Prostate gland (tissue), 2 donors: ENCODE results near the gene INPP5J. TPM values are rescaled to one million over a fixed set of nuclear protein-coding genes. Genes with fewer than 3 reads are reported as not detected.

ENCODE experiments used
- DNase-seq: peaks from one replicate; pipeline ENCODE4 v3.0.0-alpha.2; 2019; ENCODE audit warnings: low spot score
- H3K27ac ChIP-seq, 2 donors: fragments of 200-600 bp; sonication (generic); 2 replicates each; pipeline ENCODE4 v1.5.1; 2017 to 2019
- H3K27me3 ChIP-seq: fragments of 200-600 bp; sonication (generic); replicated peaks from 2 replicates; pipeline ENCODE4 v1.5.1; 2019; ENCODE audit not compliant: insufficient read depth
- H3K36me3 ChIP-seq, 2 donors: fragments of 200-600 bp; sonication (generic); 1 replicate in 1 of 2; 2 replicates in 1 of 2; pipeline versions ENCODE4 v1.5.1 to v1.8.1; 2017 to 2019
- H3K4me1 ChIP-seq: fragments of 200-600 bp; sonication (generic); replicated peaks from 2 replicates; pipeline ENCODE4 v1.5.1; 2019
- H3K4me3 ChIP-seq, 2 donors: fragments of 200-600 bp; sonication (generic); 2 replicates each; pipeline ENCODE4 v1.5.1; 2017 to 2019
- H3K9me3 ChIP-seq: fragments of 200-600 bp; sonication (generic); 2 replicates; pipeline ENCODE4 v1.5.1; 2017
- POLR2A ChIP-seq: fragments of 450-650 bp; IDR thresholded peaks from one replicate; pipeline ENCODE4 v1.6.1; 2016; ENCODE audit warnings: antibody characterized with exemption, mild to moderate bottlenecking
- POLR2AphosphoS5 ChIP-seq: sonication (generic); formaldehyde crosslinking; IDR thresholded peaks from one replicate; pipeline ENCODE4 v1.6.1; 2017; ENCODE audit warnings: antibody characterized with exemption
- WGBS: methylation state at CpG from one replicate; pipeline ENCODE4 v1.1.5; 2018; 5-methylcytosine and 5-hydroxymethylcytosine counted together
- intact Hi-C: fragments of 100-400 bp; cut with DNase I; formaldehyde crosslinking; loops from one replicate; pipeline ENCODE4 v1.14.2; 2022
- total RNA-seq, 2 donors: library from RNA; depleted of rRNA; stranded (reverse); fragments of >200 nt; gene quantifications; one replicate each; pipeline ENCODE4 v1.1.0, GENCODE V29; 2016
- TF ChIP-seq, protein P1 (sequence below), 4 experiments: fragments of 200-600 bp in 2 of 4; fragments of 450-650 bp in 2 of 4; sonication (generic) in 2 of 4; IDR thresholded peaks; 1 replicate in 3 of 4; 2 replicates in 1 of 4; pipeline ENCODE4 v1.5.1; 2016 to 2019; ENCODE audit warnings: antibody characterized with exemption in 4 of 4, mild to moderate bottlenecking in 2 of 4, moderate library complexity in 2 of 4

INPP5J gene
- total RNA-seq, 2 donors from 2014 or later = 14.4 to 33.3 TPM

DNA sequence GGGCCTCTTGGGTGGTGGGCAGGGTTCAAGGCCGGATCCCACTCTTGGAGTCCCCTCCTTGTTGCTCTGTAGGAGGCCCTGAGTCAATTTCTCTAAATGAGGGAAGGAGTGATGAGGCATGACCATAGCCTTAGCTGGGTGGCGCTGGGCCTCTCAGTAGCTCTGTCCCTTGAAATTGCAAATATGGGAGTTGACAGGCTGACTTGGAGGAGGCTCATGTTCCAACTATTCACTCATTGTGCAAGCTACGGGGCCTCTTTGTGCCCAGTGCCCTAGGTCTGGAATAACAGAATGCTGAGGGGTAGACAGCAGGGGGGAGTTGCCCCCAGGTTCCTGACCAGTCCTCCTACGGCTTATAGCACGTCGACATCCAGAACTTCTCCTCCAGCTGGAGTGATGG, 23.4 kb upstream of the INPP5J start:
- peak overlapping the region; percentile 25 to 33 for H3K27ac ChIP-seq
- H3K9me3 ChIP-seq = no peaks in the 10 kb centered on the region
- H3K27me3 ChIP-seq = no peaks in the 10 kb centered on the region
- H3K36me3 ChIP-seq = peaks cover 0 to 25% of the 10 kb centered on the region in 2 donors
- WGBS = 73% methylated on average over 6 of the region's 6 CpGs
- H3K4me3 ChIP-seq = no peak overlapping the region
- H3K4me1 ChIP-seq = no peaks in the 10 kb centered on the region
- TF ChIP-seq, protein P1, sequence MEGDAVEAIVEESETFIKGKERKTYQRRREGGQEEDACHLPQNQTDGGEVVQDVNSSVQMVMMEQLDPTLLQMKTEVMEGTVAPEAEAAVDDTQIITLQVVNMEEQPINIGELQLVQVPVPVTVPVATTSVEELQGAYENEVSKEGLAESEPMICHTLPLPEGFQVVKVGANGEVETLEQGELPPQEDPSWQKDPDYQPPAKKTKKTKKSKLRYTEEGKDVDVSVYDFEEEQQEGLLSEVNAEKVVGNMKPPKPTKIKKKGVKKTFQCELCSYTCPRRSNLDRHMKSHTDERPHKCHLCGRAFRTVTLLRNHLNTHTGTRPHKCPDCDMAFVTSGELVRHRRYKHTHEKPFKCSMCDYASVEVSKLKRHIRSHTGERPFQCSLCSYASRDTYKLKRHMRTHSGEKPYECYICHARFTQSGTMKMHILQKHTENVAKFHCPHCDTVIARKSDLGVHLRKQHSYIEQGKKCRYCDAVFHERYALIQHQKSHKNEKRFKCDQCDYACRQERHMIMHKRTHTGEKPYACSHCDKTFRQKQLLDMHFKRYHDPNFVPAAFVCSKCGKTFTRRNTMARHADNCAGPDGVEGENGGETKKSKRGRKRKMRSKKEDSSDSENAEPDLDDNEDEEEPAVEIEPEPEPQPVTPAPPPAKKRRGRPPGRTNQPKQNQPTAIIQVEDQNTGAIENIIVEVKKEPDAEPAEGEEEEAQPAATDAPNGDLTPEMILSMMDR (IDR thresholded peaks at IDR 0.05) = no peak
- TF ChIP-seq POLR2A (no peak), POLR2AphosphoS5 (no peak)
- intact Hi-C loops = no loop called here
- no peak for DNase-seq

GRCh38 chr22:31099841-31100761, 22.7 kb upstream of the INPP5J start:
- Histone ChIP-seq H3K4me3 (no peak overlapping the region), H3K4me1 (no peaks in the 10 kb centered on the region), H3K36me3 (peaks cover 0 to 25% of the 10 kb centered on the region in 2 donors), H3K9me3 (no peaks in the 10 kb centered on the region), H3K27ac (peak overlapping the region in 1 of 2 donors; percentile 33), H3K27me3 (no peaks in the 10 kb centered on the region)
- WGBS = 92% methylated on average over 34 of the region's 34 CpGs
- no peak for DNase-seq
- TF ChIP-seq, protein P1 (IDR thresholded peaks at IDR 0.05) = no peak
- no peak for TF ChIP-seq POLR2AphosphoS5
- no peak for TF ChIP-seq POLR2A
- intact Hi-C loops = no loop called here

GRCh38 chr22:31100762-31101525, 21.8 kb upstream of the INPP5J start:
- Histone ChIP-seq H3K4me1 (no peaks in the 10 kb centered on the region), H3K36me3 (peaks cover 0 to 23% of the 10 kb centered on the region in 2 donors), H3K9me3 (no peaks in the 10 kb centered on the region), H3K4me3 (no peak overlapping the region), H3K27ac (peak overlapping the region; percentile 60 to 90), H3K27me3 (no peaks in the 10 kb centered on the region)
- TF ChIP-seq POLR2AphosphoS5 (no peak), POLR2A (no peak)
- TF ChIP-seq, protein P1 (IDR thresholded peaks at IDR 0.05) = no peak
- intact Hi-C loops = no loop called here
- WGBS = 96% methylated on average over 18 of the region's 18 CpGs
- no peak for DNase-seq

DNA sequence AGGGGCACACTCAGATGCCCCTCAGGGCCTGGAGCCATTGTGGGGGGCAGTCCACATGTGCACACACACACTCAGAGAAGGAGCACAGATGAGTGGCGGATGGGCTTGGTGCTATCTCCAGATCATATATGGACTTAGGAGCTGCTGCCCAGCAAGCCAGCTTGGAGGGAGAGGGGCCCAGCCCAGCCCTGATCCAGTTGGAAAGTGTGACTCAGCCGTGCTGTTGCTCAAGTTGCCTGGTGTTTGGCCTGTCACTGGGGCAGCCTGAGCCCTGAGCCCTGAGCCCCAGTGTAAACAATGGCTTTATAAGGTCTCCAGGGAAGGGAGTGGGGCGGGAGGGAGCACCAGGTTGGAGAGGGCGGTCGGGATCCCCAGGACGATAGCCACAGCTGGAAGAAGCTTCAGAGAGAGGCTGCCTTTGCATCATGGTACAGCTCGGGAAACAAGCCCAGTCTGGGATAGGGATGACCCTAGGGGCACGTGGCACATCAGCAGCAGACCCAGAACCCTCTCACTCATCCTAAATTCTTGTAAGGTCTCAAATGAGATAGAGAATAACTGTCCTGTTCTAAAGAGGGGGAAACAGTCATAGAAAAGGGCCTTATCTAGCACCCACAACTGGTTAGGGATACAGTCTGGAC, 20.2 kb upstream of the INPP5J start:
- 73% methylated on average over 8 of the region's 8 CpGs for WGBS
- Histone ChIP-seq H3K27ac (peak overlapping the region; percentile 90 to 97), H3K36me3 (peaks cover 0 to 12% of the 10 kb centered on the region in 2 donors), H3K4me3 (no peak overlapping the region), H3K27me3 (no peaks in the 10 kb centered on the region), H3K9me3 (no peaks in the 10 kb centered on the region), H3K4me1 (no peaks in the 10 kb centered on the region)
- no peak for DNase-seq
- intact Hi-C loops = no loop called here
- TF ChIP-seq POLR2A (no peak), POLR2AphosphoS5 (peak; percentile 62)

- Histone ChIP-seq H3K27ac (peak overlapping the region; percentile 90 to 97), H3K36me3 (peaks cover 0 to 12% of the 10 kb centered on the region in 2 donors)
Measured at GRCh38 chr22:31103111-31103510, 19.7 kb upstream of the INPP5J start.

More at GRCh38 chr22:31103111-31103510, 19.7 kb upstream of the INPP5J start:
- no peak for DNase-seq
- Histone ChIP-seq H3K4me3 (no peak overlapping the region), H3K27me3 (no peaks in the 10 kb centered on the region), H3K4me1 (peaks cover 3% of the 10 kb centered on the region), H3K9me3 (no peaks in the 10 kb centered on the region)
- WGBS = 79% methylated on average over 2 of the region's 2 CpGs
- TF ChIP-seq, protein P1 (IDR thresholded peaks at IDR 0.05) = no peak
- no peak for TF ChIP-seq POLR2AphosphoS5
- TF ChIP-seq POLR2A = no peak
- intact Hi-C loops = no loop called here
